HuH-7.5 (cell line): Measurements from ENCODE around the gene STPG3.
A peak's percentile ranks its signal among the peaks of the same experiment; 100 is the strongest.

Experiments used
- DNase-seq: peaks from one replicate; pipeline ENCODE4 v3.0.0; 2011; ENCODE audit warnings: low spot score

The STPG3 gene

DNA sequence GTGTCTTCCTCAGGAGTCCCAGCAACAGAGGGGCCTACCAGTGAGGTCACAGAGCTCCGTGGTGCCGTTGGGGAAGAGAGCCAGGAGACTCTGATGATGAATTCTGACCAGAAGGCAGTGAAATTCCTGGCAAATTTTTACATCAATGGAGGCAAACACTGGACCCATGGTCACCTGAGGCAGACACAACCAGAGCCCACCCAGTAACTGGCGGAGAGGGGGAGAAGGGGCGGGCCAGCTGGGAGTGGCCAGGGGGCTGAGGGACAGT lies at the start of gene STPG3:
STPG3 (plus strand) TSS at position 93 of the 268 bp plus-strand sequence; CDS start at position 94, 1 bp downstream.
- DNase-seq, result no peak

GRCh38 chr9:137202966-137203365 lies 48.1 kb upstream of the STPG3 start:
- no peak for DNase-seq

DNA sequence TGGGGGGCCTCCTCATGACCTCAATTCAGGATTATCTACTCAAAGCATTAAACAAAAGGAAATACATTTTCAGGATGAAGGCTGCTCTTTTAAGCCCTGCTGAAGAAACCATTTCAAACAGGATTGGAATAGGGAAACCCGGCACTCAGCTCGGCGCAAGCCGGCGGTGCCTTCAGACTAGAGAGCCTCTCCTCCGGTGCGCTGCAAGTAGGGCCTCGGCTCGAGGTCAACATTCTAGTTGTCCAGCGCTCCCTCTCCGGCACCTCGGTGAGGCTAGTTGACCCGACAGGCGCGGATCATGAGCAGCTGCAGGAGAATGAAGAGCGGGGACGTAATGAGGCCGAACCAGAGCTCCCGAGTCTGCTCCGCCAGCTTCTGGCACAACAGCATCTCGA lies 46.4 kb upstream of the STPG3 start:
- DNase-seq, result no peak

- peak; percentile 96 for DNase-seq
Observed at GRCh38 chr9:137205126-137206069, 45.7 kb upstream of the STPG3 start, which contains the start of the genes NDOR1 and TMEM203. NDOR1 (plus strand) TSS chr9:137205700; CDS start chr9:137205778, 78 bp downstream. TMEM203 (minus strand) TSS chr9:137205648; CDS start chr9:137205414, 234 bp downstream.

- no peak for DNase-seq
Observed at GRCh38 chr9:137206602-137207001, 44.5 kb upstream of the STPG3 start.

DNA sequence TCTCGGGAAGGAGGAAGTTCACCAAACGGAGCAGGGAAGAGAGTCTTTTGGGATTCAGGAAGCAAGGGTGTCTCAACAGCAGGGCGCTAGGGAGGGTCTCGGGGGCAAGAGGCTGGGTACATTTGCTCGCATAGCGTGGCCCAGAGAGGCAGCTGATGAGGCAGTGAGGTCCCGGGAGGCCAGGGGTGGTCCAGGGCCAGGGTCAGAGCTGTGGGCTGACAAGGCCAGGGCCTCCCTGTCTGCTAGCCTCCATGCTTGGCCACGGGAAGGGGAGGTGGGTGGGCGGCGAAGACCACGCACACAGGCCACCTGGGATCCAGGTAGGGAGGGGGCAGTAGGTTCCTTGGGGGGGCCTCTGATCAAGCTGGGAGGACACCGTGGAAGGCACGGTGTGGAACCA lies 39.6 kb upstream of the STPG3 start:
- DNase-seq, result no peak

DNA sequence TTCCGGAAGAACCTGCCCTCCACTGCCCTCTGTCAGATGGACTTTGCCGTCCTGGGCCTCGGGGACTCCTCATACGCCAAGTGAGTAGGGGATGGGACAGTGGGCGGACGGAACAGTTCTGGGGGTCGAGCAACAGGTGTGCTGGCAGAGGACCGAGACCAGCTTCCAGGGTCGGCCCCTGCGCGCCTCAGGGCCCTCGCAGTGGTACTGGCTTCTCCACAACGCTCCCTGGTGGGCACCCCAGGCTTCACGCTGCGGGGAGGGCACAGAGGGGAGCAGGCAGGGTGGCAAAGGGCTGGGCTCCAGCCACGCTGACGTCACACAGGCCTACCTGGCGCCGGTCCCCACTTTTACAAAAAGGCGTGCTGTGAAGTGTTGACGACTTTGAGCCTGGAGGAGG lies 38.6 kb upstream of the STPG3 start:
- no peak for DNase-seq

- DNase-seq, result no peak
Observed at GRCh38 chr9:137213160-137214060, 37.7 kb upstream of the STPG3 start.

- DNase-seq, result no peak
Observed at GRCh38 chr9:137214620-137215019, 36.5 kb upstream of the STPG3 start.

GRCh38 chr9:137215196-137215986 lies 35.7 kb upstream of the STPG3 start:
- no peak for DNase-seq

- DNase-seq, result no peak
Observed at GRCh38 chr9:137216188-137216965, 34.7 kb upstream of the STPG3 start.

DNA sequence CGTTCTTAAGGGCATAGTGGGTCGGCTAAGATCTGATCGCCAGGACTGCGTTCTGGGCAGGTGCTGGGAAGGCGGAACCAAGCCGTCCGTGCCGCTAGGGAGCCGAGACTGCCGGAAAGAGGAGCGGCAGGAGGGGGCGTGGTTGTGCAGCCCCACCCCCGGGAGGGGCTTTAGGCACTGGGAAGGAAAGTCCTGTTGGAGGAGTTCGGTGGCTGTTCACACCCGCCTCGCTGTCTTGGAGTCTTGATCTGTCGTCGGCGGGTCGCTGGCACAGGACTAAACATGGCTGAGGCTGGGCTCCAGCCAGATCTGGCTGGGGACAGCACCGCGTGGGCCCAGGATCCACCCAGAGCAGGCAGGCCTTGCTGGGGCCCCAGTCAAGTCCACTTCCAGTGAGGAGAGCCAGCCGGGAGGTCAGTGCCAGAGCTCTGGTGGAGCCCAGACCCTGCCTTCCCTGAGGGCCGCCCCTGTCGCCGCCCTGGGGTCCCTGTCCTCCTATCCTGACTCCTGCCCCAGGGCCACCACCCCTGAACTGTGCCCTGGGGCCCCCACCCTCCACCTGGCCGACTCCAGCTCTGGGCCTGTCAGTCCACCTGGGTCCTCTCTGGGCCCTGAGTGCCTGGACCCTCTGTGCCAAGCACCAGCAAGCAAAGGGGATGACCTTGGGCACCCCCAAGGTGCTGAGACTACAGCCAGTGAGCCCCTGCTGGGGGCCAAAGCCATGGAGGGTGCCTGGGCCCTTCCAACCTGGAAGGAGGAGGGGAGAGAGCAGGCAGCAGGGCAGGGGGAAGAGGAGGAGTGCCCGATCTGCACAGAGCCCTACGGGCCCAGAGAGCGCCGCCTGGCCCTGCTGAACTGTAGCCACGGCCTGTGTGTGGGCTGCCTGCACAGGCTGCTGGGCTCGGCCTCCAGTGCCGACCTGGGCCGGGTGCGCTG lies 33.5 kb upstream of the STPG3 start:
- no peak for DNase-seq

- DNase-seq, result no peak
Observed at GRCh38 chr9:137218212-137218753, 32.8 kb upstream of the STPG3 start.

GRCh38 chr9:137218754-137219271 lies 32.3 kb upstream of the STPG3 start:
- peak; percentile 80 for DNase-seq

GRCh38 chr9:137219757-137220316 lies 31.2 kb upstream of the STPG3 start:
- no peak for DNase-seq

DNA sequence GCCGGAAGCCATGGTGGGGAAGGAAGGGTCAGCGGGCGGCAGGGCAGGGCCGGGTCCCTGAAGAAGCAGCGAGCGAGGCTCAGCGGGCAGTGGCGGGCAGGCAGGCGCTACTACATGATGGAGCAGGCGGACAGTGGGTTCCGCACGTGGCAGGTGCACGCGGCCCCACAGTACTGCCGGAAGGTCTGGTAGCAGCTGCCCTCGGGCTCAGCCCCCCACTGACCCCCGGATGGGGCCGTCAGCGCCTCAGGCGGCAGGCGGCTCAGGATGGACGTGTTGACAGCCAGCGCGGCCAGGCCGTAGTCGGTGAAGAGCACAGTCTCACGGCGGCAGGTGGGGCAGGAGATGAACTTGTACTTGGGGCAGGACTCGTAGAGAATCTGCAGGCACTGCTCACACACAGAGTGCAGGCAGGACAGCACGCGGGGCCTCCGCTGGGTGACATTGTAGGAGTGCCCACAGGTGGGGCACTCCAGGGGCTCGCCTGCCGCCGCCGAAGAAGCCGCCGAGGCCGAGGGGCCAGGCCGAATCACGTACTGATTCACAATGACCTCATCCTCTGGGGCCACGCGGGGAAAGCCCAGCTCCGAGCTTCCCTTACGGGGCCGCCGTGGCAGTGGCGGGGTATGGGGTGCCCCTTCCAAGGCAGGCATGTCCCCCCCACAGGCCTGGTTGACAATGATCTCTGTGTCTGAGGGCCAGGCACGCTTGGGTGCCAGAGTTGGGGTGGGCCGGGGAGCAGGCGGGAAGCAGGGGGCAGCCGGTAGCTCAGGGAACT lies 30.6 kb upstream of the STPG3 start:
- DNase-seq, result no peak

DNA sequence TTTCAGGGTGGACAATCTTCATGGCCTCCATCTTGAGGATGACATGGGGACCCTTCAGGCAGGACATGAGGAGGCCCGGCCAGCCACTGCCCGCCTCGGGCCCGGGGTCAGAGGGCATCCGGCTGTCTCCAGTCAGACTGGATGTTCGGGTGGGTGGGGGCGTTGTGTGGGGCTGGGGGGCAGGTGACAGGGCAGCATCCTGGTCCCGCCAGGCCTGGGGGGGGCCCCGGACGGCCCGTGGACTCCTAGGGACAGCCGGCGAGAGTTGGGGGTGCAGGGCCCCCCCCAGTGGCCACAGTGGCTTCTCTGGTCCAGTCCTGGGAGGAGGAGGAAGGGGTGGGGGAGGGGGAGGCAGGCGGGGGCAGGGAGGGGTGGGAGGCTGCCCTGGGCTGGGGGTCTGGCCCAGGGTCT lies 30.0 kb upstream of the STPG3 start:
- DNase-seq, result no peak

- peak; percentile 79 for DNase-seq
Observed at GRCh38 chr9:137221506-137222111, 29.5 kb upstream of the STPG3 start.
